Measurements from ENCODE around the gene PFDN2. TPM values are rescaled to one million over a fixed set of nuclear protein-coding genes. Genes with fewer than 3 reads are reported as not detected.
"Not testable (repeated sequence)": the region's sequence is repeated elsewhere in the genome, so short reads cannot be mapped to it uniquely, and the experiment has no call there.

The PFDN2 gene
- total and polyA plus RNA-seq, 2 experiments from 2014 or later = 35.9 to 121 TPM

DNA sequence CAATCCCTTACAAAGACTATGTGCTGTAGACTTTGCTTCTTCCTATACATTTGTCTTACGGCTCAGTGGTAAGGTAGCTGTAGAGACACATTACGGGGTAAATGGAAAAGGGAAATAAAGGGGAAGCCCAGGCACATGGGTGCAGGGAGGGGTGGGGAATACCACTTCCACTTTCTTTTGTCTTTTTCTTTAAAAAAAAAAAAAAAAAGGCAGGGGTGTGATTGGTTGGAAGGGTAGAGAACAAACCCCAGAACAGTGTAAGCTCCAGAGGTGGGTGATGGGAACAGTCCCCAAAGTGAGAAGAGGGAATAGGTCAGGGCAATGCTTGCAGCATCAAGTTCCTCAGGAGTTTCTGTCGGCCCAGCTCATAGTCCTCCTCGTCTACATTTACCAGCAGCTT, 4.0 kb upstream of the PFDN2 start:
- peaks cover 81% of the 10 kb centered on the region for H3K79me2 ChIP-seq (ENCODE audit: insufficient read depth)
- in situ Hi-C loops (cut with MboI) = no loop called here

GRCh38 chr1:161121042-161121650, 3.3 kb upstream of the PFDN2 start:
- H3K9me3 ChIP-seq (ENCODE audit: low read depth) = no peaks in the 10 kb centered on the region
- H3K9ac ChIP-seq = no peak overlapping the region
- in situ Hi-C loops (cut with MboI) = no loop called here
- no peak for DNase-seq
- TF ChIP-seq EZH2 (IDR thresholded peaks at IDR 0.05; ENCODE audit: insufficient read depth, poor library complexity, severe bottlenecking) = no peak
- TF ChIP-seq EZH2phosphoT487 (IDR thresholded peaks at IDR 0.05; ENCODE audit: insufficient read depth, low read depth) = no peak
- H4K20me1 ChIP-seq (ENCODE audit: insufficient read depth) = no peaks in the 10 kb centered on the region
- WGBS, 2 experiments (ENCODE audit: low coverage in 1 of 2, low lambda C conversion rate in 2 of 2, missing lambda C conversion rate in 2 of 2) = 93 to 95% methylated on average over 3 of the region's 3 CpGs
- peaks cover 81% of the 10 kb centered on the region for H3K79me2 ChIP-seq (ENCODE audit: insufficient read depth)
- H3K4me1 ChIP-seq (ENCODE audit: insufficient read depth) = peaks cover 25% of the 10 kb centered on the region
- H3F3A ChIP-seq (ENCODE audit: insufficient read depth) = peaks cover 43% of the 10 kb centered on the region
- no peaks in the 10 kb centered on the region for H3K27me3 ChIP-seq (replicated peaks; ENCODE audit: insufficient read depth)
- no peak overlapping the region for H3K4me2 ChIP-seq (ENCODE audit: unreplicated experiment)
- peaks cover 30% of the 10 kb centered on the region; the same call in 1 of the 2 replicates for H3K36me3 ChIP-seq (ENCODE audit: low read depth)
- no peak overlapping the region for H3K4me3 ChIP-seq
- no peaks in the 10 kb centered on the region for H3K9me2 ChIP-seq (ENCODE audit: insufficient read depth)
- H3K27ac ChIP-seq = no peak overlapping the region
- no peak overlapping the region for H2AFZ ChIP-seq

More for the DNA sequence above, 4.0 kb upstream of the PFDN2 start:
- Histone ChIP-seq H2AFZ (no peak overlapping the region), H3K4me1 (ENCODE audit: insufficient read depth) (peaks cover 19% of the 10 kb centered on the region), H3K9ac (no peak overlapping the region), H3K9me3 (ENCODE audit: low read depth) (no peaks in the 10 kb centered on the region), H3K36me3 (ENCODE audit: low read depth) (peaks cover 32% of the 10 kb centered on the region; the same call in 1 of the 2 replicates), H3F3A (ENCODE audit: insufficient read depth) (peaks cover 43% of the 10 kb centered on the region), H3K4me3 (no peak overlapping the region), H3K27ac (no peak overlapping the region), H3K27me3 (replicated peaks; ENCODE audit: insufficient read depth) (no peaks in the 10 kb centered on the region), H3K4me2 (ENCODE audit: unreplicated experiment) (no peak overlapping the region), H3K9me2 (ENCODE audit: insufficient read depth) (no peaks in the 10 kb centered on the region), H4K20me1 (ENCODE audit: insufficient read depth) (no peaks in the 10 kb centered on the region)
- TF ChIP-seq EZH2 (IDR thresholded peaks at IDR 0.05; ENCODE audit: insufficient read depth, poor library complexity, severe bottlenecking) = no peak
- no peak for TF ChIP-seq EZH2phosphoT487 (IDR thresholded peaks at IDR 0.05; ENCODE audit: insufficient read depth, low read depth)
- 81 to 94% methylated on average over 4 of the region's 4 CpGs for WGBS, 2 experiments (ENCODE audit: low coverage in 1 of 2, low lambda C conversion rate in 2 of 2, missing lambda C conversion rate in 2 of 2)
- DNase-seq = no peak

DNA sequence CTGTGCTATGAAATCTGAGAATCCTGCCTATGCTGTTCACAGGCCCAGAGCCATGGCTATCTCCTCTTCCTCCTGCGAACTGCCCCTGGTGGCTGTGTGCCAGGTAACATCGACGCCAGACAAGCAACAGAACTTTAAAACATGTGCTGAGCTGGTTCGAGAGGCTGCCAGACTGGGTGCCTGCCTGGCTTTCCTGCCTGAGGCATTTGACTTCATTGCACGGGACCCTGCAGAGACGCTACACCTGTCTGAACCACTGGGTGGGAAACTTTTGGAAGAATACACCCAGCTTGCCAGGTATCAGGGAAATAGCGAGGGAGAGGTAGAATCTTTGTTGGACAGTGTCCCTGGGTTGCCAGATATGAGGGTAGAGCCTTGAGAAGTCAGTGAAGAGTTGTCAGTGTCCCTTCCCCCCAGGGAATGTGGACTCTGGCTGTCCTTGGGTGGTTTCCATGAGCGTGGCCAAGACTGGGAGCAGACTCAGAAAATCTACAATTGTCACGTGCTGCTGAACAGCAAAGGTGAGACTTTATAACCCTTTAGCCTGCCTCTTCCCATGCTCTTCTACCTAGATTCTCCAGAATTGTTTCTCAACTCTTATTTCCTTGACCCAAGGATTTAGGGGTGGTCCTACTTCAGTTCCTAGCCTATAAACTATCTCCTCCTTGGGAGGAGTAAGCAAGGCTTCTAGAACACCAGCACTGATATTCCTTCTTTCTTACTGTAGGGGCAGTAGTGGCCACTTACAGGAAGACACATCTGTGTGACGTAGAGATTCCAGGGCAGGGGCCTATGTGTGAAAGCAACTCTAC, 1.5 kb upstream of the PFDN2 start:
- peak; percentile 86 for DNase-seq
- peaks cover 30% of the 10 kb centered on the region; the same call in 1 of the 2 replicates for H3K36me3 ChIP-seq (ENCODE audit: low read depth)
- H3K4me2 ChIP-seq (ENCODE audit: unreplicated experiment) = peak overlapping the region; percentile 91
- H3K27me3 ChIP-seq (replicated peaks; ENCODE audit: insufficient read depth) = no peaks in the 10 kb centered on the region
- no peaks in the 10 kb centered on the region for H4K20me1 ChIP-seq (ENCODE audit: insufficient read depth)
- no peak for TF ChIP-seq EZH2phosphoT487 (IDR thresholded peaks at IDR 0.05; ENCODE audit: insufficient read depth, low read depth)
- no peak for TF ChIP-seq EZH2 (IDR thresholded peaks at IDR 0.05; ENCODE audit: insufficient read depth, poor library complexity, severe bottlenecking)
- H3F3A ChIP-seq (ENCODE audit: insufficient read depth) = peaks cover 42% of the 10 kb centered on the region
- in situ Hi-C loops (cut with MboI) = no loop called here
- peak overlapping the region; percentile 99 for H3K9ac ChIP-seq
- WGBS, 2 experiments (ENCODE audit: low coverage in 1 of 2, low lambda C conversion rate in 2 of 2, missing lambda C conversion rate in 2 of 2) = 42 to 43% methylated on average over 10 of the region's 10 CpGs
- peaks cover 43% of the 10 kb centered on the region for H3K4me1 ChIP-seq (ENCODE audit: insufficient read depth)
- H3K9me2 ChIP-seq (ENCODE audit: insufficient read depth) = no peaks in the 10 kb centered on the region
- no peaks in the 10 kb centered on the region for H3K9me3 ChIP-seq (ENCODE audit: low read depth)
- H3K79me2 ChIP-seq (ENCODE audit: insufficient read depth) = peaks cover 81% of the 10 kb centered on the region
- H2AFZ ChIP-seq = no peak overlapping the region; the same call in 1 of the 2 replicates
- H3K27ac ChIP-seq = peak overlapping the region; percentile 95
- H3K4me3 ChIP-seq = peak overlapping the region; percentile 97

DNA sequence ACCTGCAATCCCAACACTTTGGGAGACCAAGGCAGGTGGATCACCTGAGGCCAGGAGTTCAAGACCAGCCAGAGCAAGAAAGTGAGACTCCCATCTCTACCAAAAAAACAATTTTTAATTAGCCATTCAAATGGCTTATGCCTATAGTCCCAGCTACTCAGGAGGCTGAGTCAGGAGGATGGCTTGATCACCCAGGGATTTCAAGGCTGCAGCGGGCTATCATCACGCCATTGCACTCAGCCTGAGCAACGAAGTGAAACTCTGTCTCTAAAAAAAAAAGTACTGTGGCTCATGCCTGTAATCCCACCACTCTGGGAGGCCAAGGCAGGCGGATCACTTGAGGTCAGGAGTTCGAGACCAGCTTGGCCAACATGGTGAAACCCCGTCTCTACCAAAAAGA, 1.9 kb downstream of the PFDN2 start:
- in situ Hi-C loops (cut with MboI); DNase-seq; H4K20me1 ChIP-seq (ENCODE audit: insufficient read depth); H3K27me3 ChIP-seq (replicated peaks; ENCODE audit: insufficient read depth); H3K9ac ChIP-seq; H3K9me2 ChIP-seq (ENCODE audit: insufficient read depth); H3K4me3 ChIP-seq; H3K36me3 ChIP-seq (ENCODE audit: low read depth); H2AFZ ChIP-seq; H3K9me3 ChIP-seq (ENCODE audit: low read depth): not testable (repeated sequence)
- Histone ChIP-seq H3K4me1 (ENCODE audit: insufficient read depth) (peaks cover 45% of the 10 kb centered on the region), H3K27ac (peak overlapping the region; percentile 64), H3K79me2 (ENCODE audit: insufficient read depth) (peaks cover 93% of the 10 kb centered on the region), H3K4me2 (ENCODE audit: unreplicated experiment) (peak overlapping the region; percentile 37), H3F3A (ENCODE audit: insufficient read depth) (peaks cover 25% of the 10 kb centered on the region)
- WGBS, 2 experiments (ENCODE audit: low coverage in 1 of 2, low lambda C conversion rate in 2 of 2, missing lambda C conversion rate in 2 of 2) = 89 to 93% methylated on average over 6 of the region's 6 CpGs
